ENCODE measurements around the gene SLC9C1. TPM values are rescaled to one million over a fixed set of nuclear protein-coding genes. Genes with fewer than 3 reads are reported as not detected.

SLC9C1 gene
- total and polyA plus RNA-seq, 2 of the 4 experiments (the other 2 are of a cell fraction): not detected

GRCh38 chr3:112233083-112233482 lies 60.9 kb downstream of the SLC9C1 start:
- H2BK15ac ChIP-seq (ENCODE audit: low read depth, low read length): no peak overlapping the region
- H3K27me3 ChIP-seq (ENCODE audit: control insufficient read depth, insufficient read depth, low read length): no peaks in the 10 kb centered on the region
- H3K4me1 ChIP-seq (ENCODE audit: control insufficient read depth, insufficient read depth, low read length): no peaks in the 10 kb centered on the region
- no peak overlapping the region for H2BK20ac ChIP-seq (ENCODE audit: low read depth, low read length)
- H3K14ac ChIP-seq (replicated peaks; ENCODE audit: low read depth, low read length): no peak overlapping the region
- H2AK5ac ChIP-seq (ENCODE audit: low read depth, low read length): no peak overlapping the region
- H3K9ac ChIP-seq (ENCODE audit: low read depth, low read length): no peak overlapping the region
- dilution Hi-C loops (cut with HindIII; ENCODE audit: low sequenced_read_pairs, unreplicated experiment) (no loop called here), in situ Hi-C loops (cut with MboI; ENCODE audit: low sequenced_read_pairs) (no loop called here), intact Hi-C loops (cut with micrococcal nuclease) (no loop called here)
- H3K56ac ChIP-seq (ENCODE audit: extremely low read depth, insufficient read depth, low read length): no peak overlapping the region
- H3K4me3 ChIP-seq (ENCODE audit: insufficient read depth, low read depth, low read length): no peak overlapping the region
- no peak for TF ChIP-seq POLR2A (IDR thresholded peaks at IDR 0.05; ENCODE audit: low read depth, low read length)
- no peak for TF ChIP-seq RFX5 (IDR thresholded peaks at IDR 0.05; ENCODE audit: low read depth, low read length)
- no peak for TF ChIP-seq NFE2L2 (IDR thresholded peaks at IDR 0.05; ENCODE audit: low read depth, low read length)
- TF ChIP-seq, protein P1, sequence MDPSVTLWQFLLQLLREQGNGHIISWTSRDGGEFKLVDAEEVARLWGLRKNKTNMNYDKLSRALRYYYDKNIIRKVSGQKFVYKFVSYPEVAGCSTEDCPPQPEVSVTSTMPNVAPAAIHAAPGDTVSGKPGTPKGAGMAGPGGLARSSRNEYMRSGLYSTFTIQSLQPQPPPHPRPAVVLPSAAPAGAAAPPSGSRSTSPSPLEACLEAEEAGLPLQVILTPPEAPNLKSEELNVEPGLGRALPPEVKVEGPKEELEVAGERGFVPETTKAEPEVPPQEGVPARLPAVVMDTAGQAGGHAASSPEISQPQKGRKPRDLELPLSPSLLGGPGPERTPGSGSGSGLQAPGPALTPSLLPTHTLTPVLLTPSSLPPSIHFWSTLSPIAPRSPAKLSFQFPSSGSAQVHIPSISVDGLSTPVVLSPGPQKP (IDR thresholded peaks at IDR 0.05; ENCODE audit: borderline replicate concordance, low read depth, low read length): no peak
- TF ChIP-seq CEBPB (IDR thresholded peaks at IDR 0.05; ENCODE audit: low read depth, low read length): no peak
- no peak for TF ChIP-seq RAD21 (IDR thresholded peaks at IDR 0.05; ENCODE audit: low read length)
- TF ChIP-seq RCOR1 (IDR thresholded peaks at IDR 0.05; ENCODE audit: insufficient replicate concordance, low read length): no peak
- no peak for TF ChIP-seq SMC3 (IDR thresholded peaks at IDR 0.05; ENCODE audit: low read depth, low read length)
- no peak for TF ChIP-seq MAZ (IDR thresholded peaks at IDR 0.05; ENCODE audit: borderline replicate concordance, low read depth, low read length)
- no peak for TF ChIP-seq BHLHE40 (IDR thresholded peaks at IDR 0.05; ENCODE audit: low read depth, low read length)
- no peak for TF ChIP-seq CTCF (conservative IDR thresholded peaks at IDR 0.05; ENCODE audit: low read depth, low read length)
- TF ChIP-seq MAFK (IDR thresholded peaks at IDR 0.05; ENCODE audit: low read depth, low read length): no peak
- no peak for TF ChIP-seq FOS (IDR thresholded peaks at IDR 0.05; ENCODE audit: low read depth, low read length)
- no peak for TF ChIP-seq CHD1 (IDR thresholded peaks at IDR 0.05; ENCODE audit: low read depth, low read length)
- TF ChIP-seq, protein P2, sequence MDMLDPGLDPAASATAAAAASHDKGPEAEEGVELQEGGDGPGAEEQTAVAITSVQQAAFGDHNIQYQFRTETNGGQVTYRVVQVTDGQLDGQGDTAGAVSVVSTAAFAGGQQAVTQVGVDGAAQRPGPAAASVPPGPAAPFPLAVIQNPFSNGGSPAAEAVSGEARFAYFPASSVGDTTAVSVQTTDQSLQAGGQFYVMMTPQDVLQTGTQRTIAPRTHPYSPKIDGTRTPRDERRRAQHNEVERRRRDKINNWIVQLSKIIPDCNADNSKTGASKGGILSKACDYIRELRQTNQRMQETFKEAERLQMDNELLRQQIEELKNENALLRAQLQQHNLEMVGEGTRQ (IDR thresholded peaks at IDR 0.05; ENCODE audit: low read depth, low read length): no peak
- TF ChIP-seq MXI1 (IDR thresholded peaks at IDR 0.05; ENCODE audit: borderline replicate concordance, low read depth, low read length): no peak
- H3K9me1 ChIP-seq (ENCODE audit: insufficient read depth, low read length): no peaks in the 10 kb centered on the region
- no peaks in the 10 kb centered on the region for H3K36me3 ChIP-seq (ENCODE audit: control insufficient read depth, insufficient read depth, low read length)
- WGBS, 2 experiments (ENCODE audit: extremely low coverage in 2 of 2, insufficient read length in 1 of 2): no CpG with 5 or more reads among the region's 4 CpGs
- no peak overlapping the region for H3K18ac ChIP-seq (ENCODE audit: low read depth, low read length)
- H4K91ac ChIP-seq (ENCODE audit: insufficient read depth, low read depth, low read length): no peak overlapping the region
- H3K4ac ChIP-seq (ENCODE audit: low read depth, low read length): no peak overlapping the region
- H3K4me2 ChIP-seq (ENCODE audit: low read depth, low read length): no peak overlapping the region
- no peak overlapping the region for H2AFZ ChIP-seq (replicated peaks; ENCODE audit: low read length, poor library complexity)
- no peaks in the 10 kb centered on the region for H3K79me1 ChIP-seq (ENCODE audit: low read depth in 1 of 2, low read length in 2 of 2)
- POLR2A ChIA-PET (ENCODE audit: unreplicated experiment): no interaction called here
- DNase-seq (no peak), ATAC-seq (ENCODE audit: low read depth) (no peak)
- H4K5ac ChIP-seq (ENCODE audit: low read depth, low read length): no peak overlapping the region
- H2BK120ac ChIP-seq (ENCODE audit: low read depth, low read length): no peak overlapping the region
- no peaks in the 10 kb centered on the region for H3K9me3 ChIP-seq (ENCODE audit: control insufficient read depth, insufficient read depth, low read length)
- no peak overlapping the region for H2AK9ac ChIP-seq (replicated peaks; ENCODE audit: low read depth, low read length, poor library complexity)
- H2BK5ac ChIP-seq (ENCODE audit: low read depth, low read length, poor library complexity, severe bottlenecking): no peak overlapping the region
- no TSS peak for BruUV-seq (replicated peaks)
- H3K23ac ChIP-seq (ENCODE audit: low read depth, low read length): no peak overlapping the region
- no peaks in the 10 kb centered on the region for H4K20me1 ChIP-seq (ENCODE audit: insufficient read depth, low read length)
- no peak overlapping the region for H3K27ac ChIP-seq (ENCODE audit: insufficient read depth, low read length)
- CTCF ChIA-PET: no interaction called here
- no peak overlapping the region for H4K8ac ChIP-seq (ENCODE audit: low read depth in 2 of 2, low read length in 2 of 2)

Data from IMR-90 (cell line).